ENCODE measurements around the gene TMEM9.

DNA sequence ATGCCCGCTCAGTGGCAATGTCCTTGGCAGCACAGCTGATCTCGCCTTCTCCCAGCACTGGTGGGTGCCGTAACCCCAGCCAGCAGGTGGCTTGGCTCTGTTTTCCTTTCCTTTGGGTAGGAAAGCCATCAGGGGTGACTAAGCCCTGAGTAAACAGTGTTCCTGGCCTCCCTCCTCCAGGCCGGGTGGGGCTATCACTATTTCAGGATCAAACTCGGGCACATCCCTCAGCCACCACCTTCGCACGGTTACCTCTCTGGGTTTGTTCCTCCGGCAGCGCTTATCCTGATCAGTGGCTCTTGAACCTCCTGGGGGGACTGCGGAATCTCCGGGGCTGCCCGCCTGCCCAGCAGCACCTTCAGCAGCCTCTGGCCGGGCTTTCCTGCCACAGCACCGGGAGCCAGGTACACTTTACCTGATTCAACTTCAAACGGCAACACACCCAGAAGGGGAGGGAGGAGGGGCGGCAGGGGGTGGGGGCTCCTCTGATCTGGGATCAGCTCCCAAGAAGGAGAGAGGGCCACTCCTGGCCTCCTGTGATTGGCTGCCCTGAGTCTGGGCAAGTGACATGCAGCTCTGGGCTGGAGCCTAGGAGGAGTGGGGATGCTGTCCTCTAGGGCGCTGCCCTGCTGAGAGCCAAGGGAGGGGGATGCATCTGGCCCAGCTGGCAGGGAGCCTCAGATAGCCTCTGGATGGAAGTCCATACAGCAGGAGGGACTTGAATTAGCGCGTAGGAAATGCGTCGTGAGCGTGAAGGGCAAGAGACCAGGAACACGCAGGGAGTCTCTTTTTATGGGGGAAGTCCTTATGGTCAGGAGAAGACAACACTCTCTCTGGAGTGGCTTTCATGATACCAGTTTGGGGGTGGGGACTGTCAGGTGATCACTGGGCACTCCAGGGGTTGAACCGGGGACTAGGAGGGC lies 27.2 kb downstream of the TMEM9 start, which contains the start of gene ASCL5:
- TF ChIP-seq POLR2A (IDR thresholded peaks at IDR 0.05; ENCODE audit: low read length) (no peak), GATA1 (IDR thresholded peaks at IDR 0.05; ENCODE audit: low read depth, low read length) (no peak)
